ENCODE measurements around the gene TNRC6C. TPM values are rescaled to one million over a fixed set of nuclear protein-coding genes. Genes with fewer than 3 reads are reported as not detected.
A peak's percentile ranks its signal among the peaks of the same experiment; 100 is the strongest.

The TNRC6C gene
- total and polyA plus RNA-seq, 12 donors: 2.2 to 31.4 (median 24.2) TPM

GRCh38 chr17:78132767-78133178, 174.3 kb downstream of the TNRC6C start:
- DNase-seq (no peak), ATAC-seq (no peak)
- Histone ChIP-seq H3K4me1 (peaks cover 0 to 74% (median 38%) of the 10 kb centered on the region in 9 donors), H3K27me3 (peaks cover 0 to 3% (median 0%) of the 10 kb centered on the region in 7 donors), H3K9me3 (no peaks in the 10 kb centered on the region), H3K27ac (peak overlapping the region in 1 of 10 donors; percentile 98), H3K36me3 (peaks cover 0 to 35% (median 0%) of the 10 kb centered on the region in 9 donors), H3K4me3 (peak overlapping the region in 2 of 10 donors; percentile 35 to 97)
- TF ChIP-seq CTCF (IDR thresholded peaks at IDR 0.05): no peak
- WGBS, 2 donors: 91 to 93% methylated on average over 9 of the region's 9 CpGs
- intact Hi-C loops (cut with DNase I): no loop called here

GRCh38 chr17:78133179-78133951, 174.9 kb downstream of the TNRC6C start:
- intact Hi-C loops (cut with DNase I): no loop called here
- Histone ChIP-seq H3K27me3 (peaks cover 0 to 3% (median 0%) of the 10 kb centered on the region in 7 donors), H3K27ac (peak overlapping the region in 1 of 10 donors; percentile 98), H3K4me3 (peak overlapping the region in 1 of 10 donors; percentile 97), H3K36me3 (peaks cover 0 to 35% (median 0%) of the 10 kb centered on the region in 9 donors), H3K9me3 (no peaks in the 10 kb centered on the region), H3K4me1 (peaks cover 0 to 74% (median 34%) of the 10 kb centered on the region in 9 donors)
- DNase-seq (no peak), ATAC-seq (no peak)
- WGBS, 2 donors: 82 to 83% methylated on average over 30 of the region's 30 CpGs
- no peak for TF ChIP-seq CTCF (IDR thresholded peaks at IDR 0.05)

- Histone ChIP-seq H3K27me3 (peaks cover 0 to 3% (median 0%) of the 10 kb centered on the region in 7 donors), H3K9me3 (no peaks in the 10 kb centered on the region), H3K27ac (peak overlapping the region in 1 of 10 donors; percentile 62), H3K4me3 (peak overlapping the region in 1 of 10 donors; percentile 97), H3K36me3 (peaks cover 0 to 35% (median 0%) of the 10 kb centered on the region in 9 donors), H3K4me1 (peaks cover 0 to 77% (median 29%) of the 10 kb centered on the region in 9 donors)
- ATAC-seq: peak in 6 of 8 donors; percentile 11 to 38 (median 31)
- peak; percentile 25 to 71 (median 56) for TF ChIP-seq CTCF (IDR thresholded peaks at IDR 0.05)
- intact Hi-C loops (cut with DNase I): loop anchor here in 1 of 10 donors (2.0 kb wide), 1 partner anchor 21 kb away; no protein-coding TSS in a partner anchor
- DNase-seq: no peak
- 53 to 58% methylated on average over 39 of the region's 39 CpGs for WGBS, 2 donors
Observed at GRCh38 chr17:78133971-78134898, 175.7 kb downstream of the TNRC6C start.

- WGBS, 2 donors: 83 to 88% methylated on average over 9 of the region's 9 CpGs
- peaks cover 0 to 35% (median 0%) of the 10 kb centered on the region in 9 donors for H3K36me3 ChIP-seq
- DNase-seq: no peak
- ATAC-seq: no peak
- intact Hi-C loops (cut with DNase I): loop anchor here in 1 of 10 donors (2.0 kb wide), 1 partner anchor 22 kb away; no protein-coding TSS in a partner anchor
- H3K4me3 ChIP-seq: no peak overlapping the region
- H3K4me1 ChIP-seq: peaks cover 0 to 73% (median 22%) of the 10 kb centered on the region in 9 donors
- TF ChIP-seq CTCF (IDR thresholded peaks at IDR 0.05): no peak
- H3K9me3 ChIP-seq: no peaks in the 10 kb centered on the region
- H3K27ac ChIP-seq: peak overlapping the region in 1 of 10 donors; percentile 20
- H3K27me3 ChIP-seq: peaks cover 0 to 3% (median 0%) of the 10 kb centered on the region in 7 donors
Observed at GRCh38 chr17:78134899-78135385, 176.4 kb downstream of the TNRC6C start.

Measured in heart right ventricle (tissue), 16 donors.